ENCODE results near the gene RASA3. TPM values are rescaled to one million over a fixed set of nuclear protein-coding genes. Genes with fewer than 3 reads are reported as not detected.
"Not testable (repeated sequence)": the region's sequence is repeated elsewhere in the genome, so short reads cannot be mapped to it uniquely, and the experiment has no call there.

RASA3 gene
- total and polyA plus RNA-seq, 2 donors = 17.8 to 26.3 TPM

DNA sequence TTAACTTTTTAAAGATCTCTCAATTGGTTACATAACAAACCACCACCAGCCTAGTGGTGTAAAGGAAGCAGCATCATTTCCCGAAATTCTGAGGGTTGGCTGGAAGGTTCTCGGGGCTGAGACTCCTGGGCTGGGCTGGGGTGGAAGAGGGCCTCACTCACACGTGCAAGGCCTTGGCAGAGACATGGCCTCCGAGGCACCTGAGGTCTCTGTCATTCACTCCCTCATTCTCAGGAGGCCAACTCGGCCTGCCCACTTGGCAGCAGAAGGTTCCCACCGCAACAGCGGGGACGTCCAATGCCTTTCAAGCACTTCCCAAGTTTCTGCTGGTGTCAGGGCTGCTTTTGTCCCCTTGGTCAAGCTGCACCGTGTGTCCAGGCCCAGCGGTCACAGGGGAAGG is 18.6 kb upstream of the RASA3 start:
- H3K4me3 ChIP-seq (ENCODE audit: low read depth, low read length) = no peak overlapping the region
- no peak overlapping the region for H3K27ac ChIP-seq (ENCODE audit: low read depth)
- no peak for DNase-seq (ENCODE audit: extremely low spot score)
- no peaks in the 10 kb centered on the region for H3K4me1 ChIP-seq (ENCODE audit: insufficient read depth)
- no peaks in the 10 kb centered on the region for H3K36me3 ChIP-seq (ENCODE audit: insufficient read depth)
- 75% methylated on average over 10 of the region's 10 CpGs for WGBS

DNA sequence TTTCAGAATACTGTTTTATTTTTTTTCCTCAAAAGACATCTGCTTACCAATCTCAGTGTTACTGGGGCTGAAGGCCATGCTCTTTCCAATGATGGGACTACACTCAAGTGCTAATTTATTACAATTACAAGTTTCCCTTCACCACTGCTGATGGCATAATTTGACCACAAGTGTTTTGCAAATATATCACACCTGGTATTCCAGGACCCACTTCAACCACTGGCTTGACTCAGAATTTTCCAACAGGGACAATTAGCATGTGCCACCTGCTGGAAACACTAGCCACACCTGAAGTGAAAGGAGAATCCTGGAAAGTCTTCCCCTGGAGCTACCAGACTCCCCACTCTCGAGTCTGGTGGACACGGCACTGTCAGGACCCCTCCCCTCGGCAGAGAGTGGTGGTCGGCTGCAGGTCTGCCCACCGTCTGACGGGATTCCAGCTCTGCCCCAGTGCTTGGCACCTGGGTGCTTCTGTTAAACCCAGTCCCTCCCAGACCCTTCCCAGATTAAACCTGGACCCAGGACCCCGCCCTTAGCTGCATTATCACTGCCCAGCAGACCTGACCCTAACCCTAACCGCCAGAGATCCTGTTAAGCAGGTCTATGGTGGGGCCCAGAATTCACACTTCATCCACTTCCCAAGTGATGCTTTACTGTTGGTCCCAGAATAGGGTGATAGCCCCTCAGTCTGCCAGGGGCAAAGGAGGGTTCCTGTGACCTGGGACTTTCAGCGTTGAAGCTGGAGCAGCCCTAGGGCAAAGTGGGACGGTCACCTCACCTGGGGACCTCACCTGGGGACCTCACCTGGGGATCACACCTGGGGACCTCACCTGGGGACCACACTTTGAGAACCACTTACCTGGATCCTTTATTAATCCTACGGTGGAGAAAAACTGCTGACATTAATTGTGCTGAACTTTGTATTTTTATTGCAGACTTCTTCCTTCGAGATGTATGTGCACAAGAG is 17.6 kb upstream of the RASA3 start:
- no peak for DNase-seq (ENCODE audit: extremely low spot score)
- H3K4me1 ChIP-seq (ENCODE audit: insufficient read depth) = no peaks in the 10 kb centered on the region
- 84% methylated on average over 12 of the region's 12 CpGs for WGBS
- H3K27ac ChIP-seq (ENCODE audit: low read depth) = no peak overlapping the region
- H3K36me3 ChIP-seq (ENCODE audit: insufficient read depth) = no peaks in the 10 kb centered on the region
- H3K4me3 ChIP-seq (ENCODE audit: low read depth, low read length) = no peak overlapping the region

DNA sequence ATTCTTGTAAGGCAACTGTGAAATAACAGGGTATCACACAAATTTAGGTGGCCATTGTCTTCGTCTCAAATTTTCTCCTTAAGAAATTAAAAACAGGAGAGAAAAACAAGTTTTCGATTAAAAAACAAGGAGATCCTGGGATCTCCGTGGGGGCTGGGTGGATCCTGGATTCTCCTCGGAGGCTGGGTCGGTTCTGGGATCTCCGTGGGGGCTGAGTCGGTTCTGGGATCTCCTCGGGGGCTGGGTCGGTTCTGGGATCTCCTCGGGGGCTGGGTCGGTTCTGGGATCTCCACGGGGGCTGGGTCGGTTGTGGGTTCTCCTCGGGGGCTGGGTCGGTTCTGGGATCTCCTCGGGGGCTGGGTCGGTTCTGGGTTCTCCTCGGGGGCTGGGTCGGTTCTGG is 16.5 kb upstream of the RASA3 start:
- 93% methylated on average over 19 of the region's 19 CpGs for WGBS

DNA sequence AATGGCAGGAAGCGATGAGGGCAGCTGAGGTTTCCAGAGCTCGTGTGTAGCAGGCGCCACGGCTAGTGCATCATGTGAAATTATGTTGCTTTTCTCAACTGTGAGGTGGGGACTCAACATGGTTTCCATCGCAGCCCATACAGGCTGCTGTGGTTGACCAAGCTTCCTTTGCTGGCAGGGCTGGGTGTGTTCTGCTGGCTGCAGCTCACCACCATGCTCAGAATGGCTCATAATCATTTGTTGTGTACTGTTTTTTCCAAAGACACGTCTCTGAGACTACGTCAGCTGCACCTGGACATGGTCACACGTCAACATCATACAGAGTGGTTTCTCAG is 16.1 kb upstream of the RASA3 start:
- Histone ChIP-seq H3K4me3 (ENCODE audit: low read depth, low read length) (no peak overlapping the region), H3K4me1 (ENCODE audit: insufficient read depth) (no peaks in the 10 kb centered on the region), H3K27ac (ENCODE audit: low read depth) (no peak overlapping the region), H3K36me3 (ENCODE audit: insufficient read depth) (no peaks in the 10 kb centered on the region)
- DNase-seq (ENCODE audit: extremely low spot score) = no peak
- 72% methylated on average over 8 of the region's 8 CpGs for WGBS

More for the DNA sequence above, 16.5 kb upstream of the RASA3 start:
- not testable (repeated sequence) for H3K36me3 ChIP-seq (ENCODE audit: insufficient read depth); DNase-seq (ENCODE audit: extremely low spot score); H3K27ac ChIP-seq (ENCODE audit: low read depth); H3K4me1 ChIP-seq (ENCODE audit: insufficient read depth); H3K4me3 ChIP-seq (ENCODE audit: low read depth, low read length)

DNA sequence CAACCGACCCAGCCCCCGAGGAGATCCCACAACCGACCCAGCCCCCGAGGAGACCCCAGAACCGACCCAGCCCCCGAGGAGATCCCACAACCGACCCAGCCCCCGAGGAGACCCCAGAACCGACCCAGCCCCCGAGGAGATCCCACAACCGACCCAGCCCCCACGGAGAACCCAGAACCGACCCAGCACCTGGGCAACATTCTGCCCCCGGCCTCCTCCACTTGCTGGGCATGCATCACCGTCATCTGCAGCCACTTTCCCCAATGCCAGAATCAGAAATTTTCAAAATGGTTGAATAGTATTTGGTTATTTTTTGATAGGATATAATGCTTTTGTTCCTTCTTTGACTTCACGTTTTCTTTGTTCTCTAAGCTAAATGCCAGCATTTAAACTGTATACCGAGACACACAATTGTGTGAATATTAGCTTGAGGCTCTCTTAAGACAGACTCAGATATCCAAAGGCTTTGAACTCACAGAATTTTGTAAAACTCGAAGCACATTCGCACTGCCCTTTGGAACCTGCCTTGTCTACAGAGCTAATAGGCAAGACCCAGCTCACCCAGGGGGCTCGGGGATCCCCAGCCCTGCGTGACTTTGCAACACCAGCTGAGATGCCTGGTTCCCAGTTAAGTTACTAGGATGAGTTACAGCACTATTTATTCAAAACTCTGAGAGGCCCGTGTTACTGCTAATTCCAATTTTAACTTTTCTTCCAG is 15.5 kb upstream of the RASA3 start:
- H3K4me1 ChIP-seq (ENCODE audit: insufficient read depth) = no peaks in the 10 kb centered on the region
- no peak overlapping the region for H3K4me3 ChIP-seq (ENCODE audit: low read depth, low read length)
- no peaks in the 10 kb centered on the region for H3K36me3 ChIP-seq (ENCODE audit: insufficient read depth)
- H3K27ac ChIP-seq (ENCODE audit: low read depth) = no peak overlapping the region
- WGBS = 89% methylated on average over 20 of the region's 22 CpGs
- DNase-seq (ENCODE audit: extremely low spot score) = no peak

DNA sequence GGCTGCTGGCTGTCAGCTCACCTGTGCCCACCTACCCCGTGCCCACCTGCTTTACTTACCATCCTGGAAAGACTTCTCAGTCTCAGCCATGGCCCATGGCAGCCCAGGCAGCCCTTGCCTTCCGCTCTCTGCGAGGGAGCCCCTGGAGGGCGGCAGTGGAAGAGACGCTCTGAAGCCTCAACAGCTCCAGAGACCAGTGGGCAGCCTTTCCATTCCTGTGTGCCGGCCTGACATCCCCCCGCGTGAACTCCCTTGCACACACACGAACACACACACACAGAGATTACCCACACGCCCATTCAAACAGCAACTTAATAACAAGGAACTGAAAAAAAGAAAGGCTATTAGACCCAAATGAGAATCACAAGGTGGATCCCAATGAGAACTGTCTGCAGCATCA is 14.2 kb upstream of the RASA3 start:
- no peak overlapping the region for H3K27ac ChIP-seq (ENCODE audit: low read depth)
- DNase-seq (ENCODE audit: extremely low spot score) = no peak
- H3K4me3 ChIP-seq (ENCODE audit: low read depth, low read length) = no peak overlapping the region
- no peaks in the 10 kb centered on the region for H3K4me1 ChIP-seq (ENCODE audit: insufficient read depth)
- H3K36me3 ChIP-seq (ENCODE audit: insufficient read depth) = no peaks in the 10 kb centered on the region
- 62% methylated on average over 10 of the region's 10 CpGs for WGBS

DNA sequence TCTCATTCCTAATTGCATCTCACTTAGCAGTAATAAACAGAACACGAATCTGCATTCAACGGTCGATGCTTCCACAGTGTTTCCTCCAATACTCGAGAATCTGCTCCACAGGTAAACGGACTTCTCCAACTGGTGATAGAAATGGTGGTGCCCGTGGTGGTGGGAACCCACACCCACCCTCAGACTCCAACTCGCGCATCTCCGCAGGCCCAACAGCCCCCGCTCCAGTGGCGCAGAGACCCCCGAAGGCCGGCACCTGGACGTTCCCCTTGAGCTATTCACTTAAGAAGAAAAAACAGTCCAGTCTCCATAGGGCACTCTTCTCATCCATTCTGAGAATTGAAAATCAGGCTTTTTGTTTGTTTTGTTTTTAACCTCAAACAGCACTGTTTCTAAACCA is 13.8 kb upstream of the RASA3 start:
- no peaks in the 10 kb centered on the region for H3K4me1 ChIP-seq (ENCODE audit: insufficient read depth)
- no peak overlapping the region for H3K27ac ChIP-seq (ENCODE audit: low read depth)
- DNase-seq (ENCODE audit: extremely low spot score) = no peak
- H3K4me3 ChIP-seq (ENCODE audit: low read depth, low read length) = no peak overlapping the region
- 96% methylated on average over 14 of the region's 14 CpGs for WGBS
- H3K36me3 ChIP-seq (ENCODE audit: insufficient read depth) = no peaks in the 10 kb centered on the region

DNA sequence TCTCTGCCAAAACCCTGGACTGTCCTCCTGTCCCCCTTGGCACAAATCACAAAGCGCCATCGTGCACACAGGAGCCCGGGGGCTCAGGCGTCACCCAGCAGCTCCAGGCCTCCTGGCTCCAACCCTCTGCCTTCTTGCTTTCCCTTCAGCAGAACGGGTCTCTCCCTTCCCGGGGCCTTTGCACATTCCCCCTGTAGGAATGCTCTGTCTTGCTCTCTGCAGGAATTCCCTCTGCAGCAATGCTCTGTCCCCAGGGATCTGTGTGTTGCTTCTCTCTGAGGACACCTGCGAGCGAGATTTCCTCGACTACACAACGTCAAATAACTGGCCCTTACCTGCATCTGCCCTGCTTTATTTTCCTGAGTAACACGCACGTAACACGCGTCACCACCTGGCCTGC is 13.3 kb upstream of the RASA3 start:
- Histone ChIP-seq H3K4me1 (ENCODE audit: insufficient read depth) (no peaks in the 10 kb centered on the region), H3K36me3 (ENCODE audit: insufficient read depth) (no peaks in the 10 kb centered on the region), H3K4me3 (ENCODE audit: low read depth, low read length) (no peak overlapping the region), H3K27ac (ENCODE audit: low read depth) (no peak overlapping the region)
- 96% methylated on average over 14 of the region's 14 CpGs for WGBS
- no peak for DNase-seq (ENCODE audit: extremely low spot score)

DNA sequence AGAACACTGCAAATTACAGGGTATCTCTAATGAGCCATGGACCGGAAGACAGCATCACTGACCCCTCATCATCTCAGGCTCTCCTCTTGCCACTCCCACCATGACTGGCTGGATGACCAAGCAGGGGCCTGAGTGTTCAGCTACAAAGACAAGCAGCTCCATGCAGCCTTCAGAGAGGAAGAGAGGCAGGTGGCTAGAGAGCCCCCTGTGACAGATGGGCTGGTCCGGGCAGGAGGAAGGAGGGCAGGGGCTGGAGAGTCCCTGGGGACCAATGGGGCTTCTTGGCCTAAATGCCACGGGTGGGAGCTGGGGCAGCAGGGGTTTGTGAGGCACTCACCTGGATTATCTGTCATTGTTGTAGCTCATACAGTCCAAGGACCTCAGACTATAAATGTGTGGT is 12.8 kb upstream of the RASA3 start:
- DNase-seq (ENCODE audit: extremely low spot score) = no peak
- Histone ChIP-seq H3K4me3 (ENCODE audit: low read depth, low read length) (no peak overlapping the region), H3K4me1 (ENCODE audit: insufficient read depth) (no peaks in the 10 kb centered on the region), H3K36me3 (ENCODE audit: insufficient read depth) (no peaks in the 10 kb centered on the region), H3K27ac (ENCODE audit: low read depth) (no peak overlapping the region)
- 70% methylated on average over 3 of the region's 3 CpGs for WGBS

DNA sequence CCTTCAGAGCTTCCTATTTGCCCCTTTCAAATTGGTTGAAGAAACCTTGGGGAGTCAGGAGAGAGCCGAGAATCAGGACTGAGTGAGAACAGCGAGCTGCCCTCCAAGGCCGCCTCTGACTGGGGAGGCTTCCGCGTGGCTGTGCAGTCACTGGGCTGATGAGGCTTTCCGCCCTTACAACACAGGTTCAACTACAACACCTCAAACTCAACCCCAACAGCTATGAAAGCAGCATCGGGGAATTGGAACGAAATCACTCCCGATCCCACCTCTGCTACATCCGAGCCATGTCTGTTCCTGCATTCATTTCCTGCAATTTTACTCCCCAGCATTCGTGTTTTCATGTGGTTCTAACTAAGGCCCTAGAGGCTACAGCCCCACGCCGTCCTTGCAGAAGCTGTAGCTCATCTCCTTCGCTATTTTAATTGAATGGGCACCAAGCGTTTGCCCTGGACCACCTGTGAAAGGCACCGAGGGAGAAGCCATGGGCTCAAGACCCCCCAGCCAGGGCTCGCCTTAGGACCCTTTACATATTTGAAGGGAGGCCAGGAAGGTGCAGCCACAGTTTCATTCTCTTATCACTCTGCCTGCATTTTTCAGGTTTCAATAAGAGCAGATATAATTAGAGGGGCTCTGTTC is 12.3 kb upstream of the RASA3 start:
- Histone ChIP-seq H3K4me3 (ENCODE audit: low read depth, low read length) (no peak overlapping the region), H3K27ac (ENCODE audit: low read depth) (no peak overlapping the region), H3K36me3 (ENCODE audit: insufficient read depth) (no peaks in the 10 kb centered on the region), H3K4me1 (ENCODE audit: insufficient read depth) (no peaks in the 10 kb centered on the region)
- 94% methylated on average over 17 of the region's 17 CpGs for WGBS
- DNase-seq (ENCODE audit: extremely low spot score) = no peak

DNA sequence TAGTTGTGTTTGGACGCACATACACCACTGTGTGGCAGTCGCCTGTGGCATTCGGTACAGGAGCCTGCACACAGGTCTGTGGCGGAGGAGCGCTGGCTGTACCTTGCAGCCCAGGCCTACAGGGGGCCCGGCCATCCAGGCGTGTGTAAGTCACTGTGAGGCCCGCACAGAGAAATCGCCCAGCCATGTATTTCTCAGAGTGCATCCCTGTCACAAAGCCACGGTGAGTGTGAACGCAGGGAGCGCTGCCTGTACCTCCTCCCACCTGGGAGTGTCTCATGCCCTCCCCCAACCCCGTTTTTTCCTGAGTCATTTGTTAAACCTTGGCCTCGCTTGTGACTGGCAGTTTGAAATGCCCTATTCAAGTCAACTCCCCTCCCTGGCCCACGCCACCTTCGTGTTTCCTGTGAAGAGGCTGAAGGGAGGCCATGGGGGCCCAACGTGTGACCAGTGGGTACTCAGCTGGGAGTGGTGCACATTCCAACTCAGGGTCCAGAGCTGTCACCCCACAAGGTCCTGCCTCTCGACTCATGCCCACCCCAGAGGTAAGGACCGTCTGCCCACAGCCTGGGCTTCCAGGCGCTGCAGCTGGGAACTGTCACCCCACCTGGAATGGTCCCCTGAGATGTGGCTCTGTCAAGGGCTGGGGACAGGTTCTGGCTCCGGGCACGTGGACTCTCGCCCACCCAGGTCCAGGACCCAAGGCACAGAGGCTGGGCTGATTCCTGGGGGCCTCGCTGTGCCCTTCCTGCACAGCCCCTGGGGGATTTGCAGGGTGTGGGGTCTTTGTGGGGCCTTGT is 11.6 kb upstream of the RASA3 start:
- 75% methylated on average over 24 of the region's 24 CpGs for WGBS
- no peak for DNase-seq (ENCODE audit: extremely low spot score)

DNA sequence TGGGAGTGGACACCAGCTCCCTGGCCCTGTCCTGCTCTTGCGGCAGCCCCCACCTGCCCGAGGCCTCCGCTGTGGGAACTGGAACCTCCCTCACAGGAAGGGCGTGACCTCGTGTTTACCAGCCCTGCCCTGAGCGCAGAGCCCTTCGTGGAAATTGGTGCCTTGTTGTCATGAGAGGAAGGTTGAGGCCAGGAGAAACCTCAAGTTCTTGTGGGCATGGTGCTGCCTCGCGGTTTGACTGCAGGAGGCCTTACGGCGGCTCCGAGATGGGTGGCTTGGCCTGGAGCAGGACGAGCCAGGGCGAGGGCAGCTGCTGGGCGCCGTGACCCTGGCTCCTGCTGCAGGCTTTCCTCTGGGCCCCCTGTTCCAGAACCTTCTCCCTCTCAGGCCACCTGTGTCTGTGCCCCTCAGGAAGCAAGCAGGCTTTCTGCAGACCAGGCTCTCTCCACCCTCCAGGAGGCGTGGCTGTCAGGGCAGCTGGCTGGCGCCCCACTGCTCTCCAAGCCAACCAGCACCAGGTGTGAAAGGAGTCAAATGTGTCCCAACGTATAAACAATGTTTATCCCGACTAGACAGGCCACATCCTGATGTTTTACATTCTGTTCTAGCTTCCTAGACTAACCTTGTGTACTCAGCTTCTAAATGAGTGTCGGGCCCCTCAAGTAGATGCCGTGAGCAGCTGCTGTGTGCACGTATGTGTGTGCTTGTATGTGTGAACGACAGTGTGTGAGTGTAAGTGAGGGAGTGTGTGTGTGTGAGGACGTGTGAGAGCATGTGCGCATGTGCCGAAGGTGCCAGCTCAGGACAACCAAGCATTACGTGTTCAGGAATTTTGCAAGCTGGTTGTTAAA is 10.4 kb upstream of the RASA3 start:
- H3K36me3 ChIP-seq (ENCODE audit: insufficient read depth) = no peaks in the 10 kb centered on the region
- no peak for DNase-seq (ENCODE audit: extremely low spot score)
- H3K27ac ChIP-seq (ENCODE audit: low read depth) = no peak overlapping the region
- no peaks in the 10 kb centered on the region for H3K4me1 ChIP-seq (ENCODE audit: insufficient read depth)
- no peak overlapping the region for H3K4me3 ChIP-seq (ENCODE audit: low read depth, low read length)
- WGBS = 65% methylated on average over 28 of the region's 28 CpGs

More for the DNA sequence above, 11.6 kb upstream of the RASA3 start:
- Histone ChIP-seq H3K36me3 (ENCODE audit: insufficient read depth) (no peaks in the 10 kb centered on the region), H3K4me3 (ENCODE audit: low read depth, low read length) (no peak overlapping the region), H3K4me1 (ENCODE audit: insufficient read depth) (no peaks in the 10 kb centered on the region), H3K27ac (ENCODE audit: low read depth) (no peak overlapping the region)

Data from urinary bladder (tissue), 4 donors.